Small intestine (tissue), 7 donors: ENCODE results near the gene SEC63. TPM values are rescaled to one million over a fixed set of nuclear protein-coding genes. Genes with fewer than 3 reads are reported as not detected.

Source experiments
- DNase-seq, 2 donors: peaks; one replicate each; pipeline versions ENCODE4 v3.0.0 to v3.0.0-alpha.2; 2013
- FAIRE-seq: peaks from 2 replicates; lab custom pipeline; 2012; peaks lifted over from hg19 to GRCh38; lab: Jason Lieb, UNC
- H3K27ac ChIP-seq, 3 donors: one replicate each; pipeline ENCODE4 v1.5.1; 2013; ENCODE audit warnings: low read length in 2 of 3, mild to moderate bottlenecking in 2 of 3, control low read depth in 1 of 3, inconsistent platforms in 1 of 3, low read depth in 1 of 3, moderate library complexity in 1 of 3
- H3K27me3 ChIP-seq, 3 donors: one replicate each; pipeline ENCODE4 v1.6.1; 2013; ENCODE audit warnings: low read length in 3 of 3, inconsistent platforms in 1 of 3; ENCODE audit not compliant: control insufficient read depth in 3 of 3, insufficient read depth in 3 of 3
- H3K36me3 ChIP-seq, 3 donors: one replicate each; pipeline ENCODE4 v1.6.1; 2013; ENCODE audit warnings: low read length in 3 of 3, inconsistent platforms in 1 of 3, low read depth in 1 of 3, mild to moderate bottlenecking in 1 of 3, moderate library complexity in 1 of 3; ENCODE audit not compliant: control insufficient read depth in 3 of 3, insufficient read depth in 2 of 3
- H3K4me1 ChIP-seq, 3 donors: one replicate each; pipeline ENCODE4 v1.6.1; 2013; ENCODE audit warnings: low read length in 2 of 3, inconsistent platforms in 1 of 3, low read depth in 1 of 3, mild to moderate bottlenecking in 1 of 3, moderate library complexity in 1 of 3; ENCODE audit not compliant: control insufficient read depth in 3 of 3, insufficient read depth in 2 of 3
- H3K4me3 ChIP-seq, 3 donors: one replicate each; pipeline ENCODE4 v1.5.1; 2013; ENCODE audit warnings: low read length in 3 of 3, control low read depth in 1 of 3, inconsistent platforms in 1 of 3, low read depth in 1 of 3, mild to moderate bottlenecking in 1 of 3, moderate library complexity in 1 of 3
- H3K9me3 ChIP-seq, 2 donors: one replicate each; pipeline ENCODE4 v1.6.1; 2013; ENCODE audit warnings: low read depth in 1 of 2, low read length in 1 of 2; ENCODE audit not compliant: control insufficient read depth in 2 of 2, insufficient read depth in 1 of 2
- WGBS, 3 donors: extraction: QIAGEN DNeasy Blood & Tissue Kit; methylation state at CpG; one replicate each; pipeline ENCODE4 v1.1.7; 2013; 5-methylcytosine and 5-hydroxymethylcytosine counted together
- polyA plus RNA-seq, 4 donors: library from polyadenylated mRNA; stranded (reverse) in 3 of 4; unstranded in 1 of 4; fragments of 200-250 nt in 3 of 4; fragments of 120-200 nt in 1 of 4; gene quantifications; one replicate each; pipeline versions ENCODE4 v1.2.1 to v1.2.3, GENCODE V29; 2013
- donor health status: healthy with polysubstance abuse.
- donor health status: control.
- donor health status: control.
- donor health status: Bipolar disorder and iron deficiency.
- donor health status: healthy.

SEC63 gene
- polyA plus RNA-seq, 4 donors = 10.1 to 59.7 (median 20.2) TPM

DNA sequence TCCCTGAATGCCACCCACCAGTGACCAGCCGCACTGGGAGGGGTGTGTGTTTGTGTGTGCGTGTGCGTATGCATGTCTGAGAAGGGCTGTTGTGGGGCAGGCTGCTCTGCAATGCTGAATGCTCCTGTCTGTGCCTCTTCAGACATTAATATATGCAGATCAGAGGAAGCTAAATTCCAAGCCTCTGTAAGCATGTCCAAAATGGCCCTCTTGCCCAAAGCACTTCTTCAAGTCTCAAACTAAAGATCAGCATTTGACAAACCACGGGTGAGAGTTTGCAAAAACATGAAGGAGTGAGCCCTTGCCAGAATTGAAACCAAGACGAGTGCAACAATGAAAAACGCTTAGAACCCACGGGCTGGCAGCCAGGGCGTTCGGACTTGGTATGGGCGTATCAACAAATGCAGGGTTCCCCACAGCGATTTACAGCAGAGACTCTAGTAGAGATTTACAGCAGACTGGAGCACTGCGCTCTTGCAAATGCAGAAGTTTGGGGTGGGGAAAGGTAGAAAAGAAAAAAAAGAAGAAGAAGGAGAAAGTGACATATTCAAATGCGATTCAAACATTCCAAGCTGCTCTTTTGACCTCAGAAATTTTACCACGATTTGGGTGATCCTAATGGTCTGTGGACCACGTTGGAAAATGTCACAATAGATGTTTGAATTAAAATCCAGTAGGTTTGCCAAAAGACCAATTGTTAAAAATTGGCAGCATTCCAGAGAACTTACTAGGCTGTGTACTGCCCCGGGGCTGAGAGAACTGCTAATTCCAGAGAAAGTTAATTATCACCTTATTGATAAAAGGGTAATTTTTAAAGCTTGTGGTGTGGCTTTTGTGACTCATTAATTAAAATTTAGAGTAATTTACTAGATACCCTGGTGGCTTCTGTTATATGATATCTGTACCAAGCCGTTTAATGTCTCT is 137.4 kb downstream of the SEC63 start:
- H3K4me1 ChIP-seq = peaks cover 0 to 23% (median 2%) of the 10 kb centered on the region in 3 donors
- H3K4me3 ChIP-seq = peak overlapping the region in 1 of 3 donors; percentile 29
- DNase-seq (peak; percentile 8 to 63), FAIRE-seq (no peak)
- no peaks in the 10 kb centered on the region for H3K27me3 ChIP-seq
- no peaks in the 10 kb centered on the region for H3K9me3 ChIP-seq
- peak overlapping the region in 2 of 3 donors; percentile 2 to 66 for H3K27ac ChIP-seq
- no peaks in the 10 kb centered on the region for H3K36me3 ChIP-seq
- 5 to 16% (median 8%) methylated on average over 17 of the region's 17 CpGs for WGBS, 3 donors

DNA sequence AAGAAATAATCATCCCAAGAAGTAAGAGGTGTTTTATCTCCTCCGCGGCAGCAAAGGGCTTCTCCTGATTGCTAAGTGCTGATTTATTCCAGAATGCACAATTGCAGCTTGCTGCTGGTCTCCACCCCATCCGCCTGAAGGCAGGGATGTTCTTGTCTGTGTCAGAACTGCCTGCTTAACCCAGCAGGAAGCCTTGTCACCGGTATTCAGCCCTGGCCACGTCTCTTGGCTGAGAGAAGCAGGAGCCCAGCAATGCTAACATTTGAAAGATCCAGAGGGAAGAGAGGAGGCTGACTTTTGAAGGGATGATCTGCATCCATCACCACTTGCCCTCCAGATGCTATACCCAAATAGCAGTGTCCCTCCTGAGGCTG is 138.1 kb downstream of the SEC63 start:
- no peaks in the 10 kb centered on the region for H3K27me3 ChIP-seq
- H3K9me3 ChIP-seq = no peaks in the 10 kb centered on the region
- FAIRE-seq (no peak), DNase-seq (no peak)
- H3K4me3 ChIP-seq = peak overlapping the region in 1 of 3 donors; percentile 29
- H3K4me1 ChIP-seq = peaks cover 0 to 23% (median 2%) of the 10 kb centered on the region in 3 donors
- H3K27ac ChIP-seq = peak overlapping the region in 2 of 3 donors; percentile 2 to 66
- no peaks in the 10 kb centered on the region for H3K36me3 ChIP-seq
- WGBS, 3 donors = 32 to 52% (median 45%) methylated on average over 5 of the region's 5 CpGs

DNA sequence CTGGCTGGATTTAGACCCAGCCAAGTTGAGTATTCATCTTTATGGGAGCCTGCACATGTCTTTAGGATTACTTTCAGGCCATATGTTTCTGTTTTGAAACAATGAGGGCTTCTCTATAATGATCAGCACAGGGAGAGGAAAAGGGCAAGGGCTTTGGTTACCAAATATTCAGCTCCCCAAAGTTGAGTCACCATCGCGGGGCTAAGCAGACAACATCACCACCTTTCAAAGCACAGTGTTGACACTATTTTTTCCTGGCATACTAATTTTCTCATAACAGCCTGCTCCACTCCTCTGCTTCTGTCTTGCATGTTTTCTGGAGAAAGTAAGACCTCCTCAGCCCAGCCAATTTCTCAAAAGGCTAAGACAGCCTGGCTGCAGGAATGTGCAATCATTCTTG is 138.8 kb downstream of the SEC63 start:
- Histone ChIP-seq H3K36me3 (no peaks in the 10 kb centered on the region), H3K27me3 (no peaks in the 10 kb centered on the region), H3K9me3 (no peaks in the 10 kb centered on the region), H3K4me3 (no peak overlapping the region), H3K27ac (no peak overlapping the region), H3K4me1 (peaks cover 0 to 23% (median 2%) of the 10 kb centered on the region in 3 donors)
- DNase-seq (no peak), FAIRE-seq (no peak)
- WGBS, 3 donors = 71 to 82% (median 82%) methylated on average over 2 of the region's 2 CpGs

DNA sequence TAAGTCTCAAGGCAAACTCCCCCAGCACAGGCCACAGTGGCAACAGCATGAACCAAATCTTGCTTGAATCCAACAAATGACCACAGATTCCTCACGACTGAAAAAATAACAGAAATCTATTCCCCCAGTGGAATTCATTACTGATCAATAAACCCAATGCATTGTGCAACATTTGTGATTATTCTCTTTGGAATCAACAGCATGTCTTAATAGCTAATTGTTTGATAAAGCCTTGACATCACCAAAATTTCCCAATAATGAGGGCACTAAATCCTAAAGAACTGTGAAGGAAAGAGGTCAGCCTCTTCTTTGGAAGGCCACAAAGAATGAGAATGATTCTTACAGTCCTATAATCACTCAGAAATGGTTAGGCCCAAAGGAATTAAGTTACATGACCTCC is 139.7 kb downstream of the SEC63 start:
- Histone ChIP-seq H3K4me3 (no peak overlapping the region), H3K4me1 (peaks cover 0 to 23% (median 2%) of the 10 kb centered on the region in 3 donors), H3K27me3 (no peaks in the 10 kb centered on the region), H3K36me3 (no peaks in the 10 kb centered on the region), H3K9me3 (no peaks in the 10 kb centered on the region), H3K27ac (no peak overlapping the region)
- DNase-seq (no peak), FAIRE-seq (no peak)
- WGBS, 3 donors = 30 to 71% (median 34%) methylated on average over 1 of the region's 1 CpG

DNA sequence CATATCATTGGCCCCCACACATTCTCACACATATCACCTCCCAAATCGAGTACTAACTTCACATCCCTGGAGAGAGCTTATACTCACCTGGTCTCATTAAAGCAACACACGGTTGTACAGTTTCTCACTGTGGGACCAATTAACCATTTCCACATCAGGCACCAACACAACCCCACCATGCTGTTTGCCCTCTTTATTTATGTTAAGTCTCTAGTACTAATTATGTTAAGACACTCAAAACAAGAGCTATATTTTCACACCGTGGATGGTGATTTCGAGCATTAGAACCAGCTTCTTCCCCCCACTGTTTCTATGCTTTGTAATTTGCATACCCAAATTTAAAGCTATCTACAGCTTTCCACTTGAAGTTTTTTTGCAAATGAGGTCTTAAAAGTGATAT is 140.2 kb downstream of the SEC63 start:
- H3K4me1 ChIP-seq = peaks cover 0 to 23% (median 2%) of the 10 kb centered on the region in 3 donors
- H3K27ac ChIP-seq = no peak overlapping the region

More for the DNA sequence above, 140.2 kb downstream of the SEC63 start:
- Histone ChIP-seq H3K27me3 (no peaks in the 10 kb centered on the region), H3K9me3 (no peaks in the 10 kb centered on the region), H3K4me3 (no peak overlapping the region), H3K36me3 (no peaks in the 10 kb centered on the region)
- FAIRE-seq (no peak), DNase-seq (no peak)
- 59 to 74% (median 70%) methylated on average over 4 of the region's 4 CpGs for WGBS, 3 donors

Other genes starting within 250 kb of the SEC63 start
- 10 to 100 TPM in 2 of 4 donors, 1 to 10 TPM in 2; 5.5 to 23.2 (median 10.1) TPM for gene SCML4, start 133.9 kb downstream of the SEC63 start, polyA plus RNA-seq
- gene OSTM1, start 116.5 kb upstream of the SEC63 start, polyA plus RNA-seq = 10 to 100 TPM in 1 of 4 donors, 1 to 10 TPM in 3; 5.7 to 14.6 (median 7.4) TPM
- under 1 TPM in 1 of 4 donors, not detected in 3; 0.04 TPM for gene NR2E1, start 207.8 kb upstream of the SEC63 start, polyA plus RNA-seq